Stimulated activated CD8-positive, alpha-beta memory T cell treated with anti-CD3 and anti-CD28 coated beads, Interleukin-15, amount 100 ng/mL, for 24 hours (primary cell): Measurements from ENCODE around the gene NUP210L.
A peak's percentile ranks its signal among the peaks of the same experiment; 100 is the strongest.

Source experiments
- DNase-seq: peaks from one replicate; pipeline ENCODE4 v3.0.0-alpha.2; 2020; ENCODE audit warnings: low read depth

The NUP210L gene

DNA sequence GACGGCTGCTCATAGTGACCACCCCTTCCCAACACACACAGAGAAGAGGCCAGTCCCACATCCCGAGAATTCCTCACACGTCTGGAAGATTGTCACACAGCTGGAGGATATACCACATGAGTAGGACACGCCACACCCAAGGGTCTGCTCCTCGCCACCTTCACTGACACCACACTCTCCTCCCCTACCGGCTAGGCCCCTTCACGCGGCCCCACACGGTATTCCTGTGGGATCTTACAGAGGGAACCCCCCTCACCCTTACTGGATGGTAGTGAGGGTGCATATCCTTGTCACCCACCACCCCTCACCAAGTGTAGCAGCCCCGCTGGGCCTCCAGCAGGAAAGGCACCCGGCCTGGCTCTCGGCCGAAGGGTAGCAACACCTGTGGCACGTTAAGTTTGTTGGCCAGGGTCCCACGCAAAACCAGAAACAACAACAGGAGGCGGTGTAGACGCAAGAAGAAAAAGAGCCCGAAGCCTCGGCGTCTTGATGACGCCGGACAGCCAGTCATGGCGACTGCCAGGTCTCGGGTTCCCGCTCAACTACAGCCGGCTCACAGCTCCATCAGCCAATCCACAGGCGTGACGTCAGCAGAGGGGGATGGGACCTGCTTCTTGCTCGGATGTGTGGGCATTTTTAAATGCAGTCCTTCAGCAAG, at the start of gene NUP210L:
NUP210L (minus strand) TSS at position 540 of the 658 bp plus-strand sequence.
- no peak for DNase-seq

DNA sequence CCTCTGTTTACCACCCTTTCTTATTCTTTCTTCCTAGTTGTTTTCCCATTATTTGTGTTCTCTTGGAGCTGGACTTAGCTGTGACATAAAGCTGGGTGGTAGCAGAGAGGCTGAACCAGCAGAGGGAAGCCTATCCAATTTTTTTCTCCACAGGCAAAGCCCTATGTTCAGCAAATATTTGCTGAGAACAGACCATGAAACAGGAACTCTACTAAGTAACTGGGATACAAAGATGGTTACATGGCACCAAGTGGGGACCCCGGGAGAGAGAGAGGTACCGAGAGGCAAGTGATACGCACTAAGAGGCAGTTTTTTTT, 44.6 kb upstream of the NUP210L start:
- no peak for DNase-seq

DNA sequence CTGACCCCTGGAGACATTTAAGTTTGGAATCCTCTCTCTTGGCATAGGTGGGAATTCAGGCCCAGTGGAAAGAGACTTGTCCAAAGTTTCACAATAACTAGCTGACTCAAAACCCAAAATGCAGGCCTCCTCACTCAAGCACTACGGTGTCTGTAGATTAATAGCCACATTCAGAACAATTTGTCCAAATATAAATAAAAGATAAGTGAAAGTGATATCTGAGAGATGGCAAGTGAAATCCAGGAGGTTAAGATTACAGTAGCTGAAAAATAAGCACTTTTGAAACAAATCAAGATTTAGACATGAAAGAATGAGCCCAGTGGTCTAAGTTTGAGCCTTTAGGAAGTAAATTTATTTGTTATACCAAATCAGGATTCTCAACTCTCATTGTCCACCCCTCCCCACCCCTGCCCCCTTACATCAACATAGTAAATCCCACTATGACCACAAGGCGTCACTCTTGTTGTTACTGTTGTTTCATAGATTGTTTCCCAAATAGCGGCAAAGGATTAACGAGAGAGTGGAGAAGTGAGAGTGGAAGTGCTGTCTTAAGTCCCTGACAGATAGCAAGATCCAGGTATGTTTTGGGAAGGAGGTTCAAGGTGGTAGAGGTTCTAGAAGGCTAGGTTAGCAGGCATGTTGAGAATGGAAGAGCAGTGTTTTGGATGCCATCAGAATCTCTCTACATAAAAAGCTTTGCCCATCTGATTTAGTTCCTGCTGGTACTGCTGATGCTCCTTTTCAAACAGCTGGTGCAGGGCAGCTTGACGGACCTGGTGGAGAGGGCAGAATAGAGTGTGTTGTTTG, 44.1 kb upstream of the NUP210L start:
- DNase-seq: no peak

DNA sequence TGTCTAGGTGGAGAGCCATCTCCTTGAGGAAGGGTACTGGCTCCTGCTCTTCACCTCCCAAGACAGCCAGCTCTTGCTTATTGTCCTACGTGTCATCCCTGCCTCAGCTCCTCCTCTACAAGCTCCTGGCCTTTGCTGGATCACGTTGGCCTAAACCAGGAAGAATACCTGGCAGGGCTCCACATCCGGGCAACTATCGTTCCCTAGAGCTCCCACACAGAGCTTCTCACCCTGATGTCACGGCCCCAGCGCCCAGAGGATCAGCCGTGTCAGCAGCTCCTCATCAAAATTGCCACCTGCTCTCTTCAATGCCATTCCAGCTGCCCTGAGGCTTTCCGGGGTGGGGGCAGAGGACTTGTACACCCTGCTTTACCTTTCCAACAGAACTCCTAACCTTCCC, 38.9 kb upstream of the NUP210L start:
- DNase-seq: no peak

DNA sequence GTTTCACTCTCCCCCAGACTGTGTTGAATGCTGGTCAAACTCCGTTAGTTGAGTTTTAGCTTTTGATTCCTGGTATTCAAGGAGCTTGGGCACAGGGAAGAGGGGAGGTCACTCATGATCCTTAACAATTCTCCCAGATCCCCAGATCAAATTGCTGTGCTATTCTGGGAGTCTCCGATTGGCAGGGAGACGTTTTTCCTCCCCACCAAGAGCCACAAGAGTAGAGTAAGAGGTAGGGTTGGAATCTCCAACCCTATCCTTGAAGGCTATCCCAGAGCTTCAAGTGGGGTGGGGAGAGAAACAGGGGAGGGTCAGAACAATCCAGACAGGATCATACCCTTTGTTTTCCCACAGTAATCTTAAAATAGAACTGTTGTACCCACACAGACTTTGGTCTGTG, 37.6 kb upstream of the NUP210L start:
- no peak for DNase-seq

DNA sequence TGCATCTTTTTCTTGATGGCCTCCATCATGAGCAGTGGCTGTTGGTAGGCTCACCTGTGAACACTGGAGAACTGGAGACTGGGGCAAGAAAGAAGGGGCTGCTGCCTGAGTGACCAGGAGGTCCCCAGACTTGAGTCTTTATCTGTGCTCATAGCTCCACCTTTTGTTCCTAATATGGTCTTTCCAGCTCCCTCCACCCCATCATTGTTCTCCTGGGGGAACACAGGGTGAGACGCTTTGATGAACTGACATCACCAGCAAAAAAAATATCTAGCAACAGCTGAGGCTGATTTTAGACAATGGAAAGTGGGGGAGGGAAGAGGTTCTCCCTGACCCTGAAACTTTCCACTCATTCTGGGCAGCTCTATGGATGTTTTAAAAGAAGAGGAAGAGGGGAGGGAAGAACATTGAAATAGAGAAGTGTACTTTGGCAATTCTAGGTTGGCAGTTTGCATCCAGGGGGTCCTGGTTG, 37.2 kb upstream of the NUP210L start, which contains the start of gene TPM3:
TPM3 (minus strand) TSS at position 111 of the 472 bp plus-strand sequence; CDS start at position 29, 82 bp downstream.
- no peak for DNase-seq

DNA sequence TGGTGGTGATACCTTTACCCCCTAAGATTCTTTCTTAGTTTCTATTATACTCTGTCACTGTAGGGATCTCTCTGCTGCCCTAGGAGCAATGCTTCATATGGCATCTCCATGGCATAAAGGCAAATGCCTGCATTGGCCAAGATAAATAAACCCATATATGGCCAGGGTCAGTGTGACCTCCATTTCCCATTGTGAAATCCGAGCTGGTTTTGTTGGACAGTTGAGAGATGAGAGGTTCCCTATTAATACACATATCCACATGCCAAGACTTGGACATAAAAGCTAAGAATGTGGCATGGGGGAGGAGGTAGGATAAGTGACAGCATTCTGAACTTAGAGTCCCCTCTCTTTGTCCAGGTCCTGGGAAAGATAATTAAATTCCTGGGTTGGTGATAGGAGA, 35.7 kb upstream of the NUP210L start:
- no peak for DNase-seq

DNA sequence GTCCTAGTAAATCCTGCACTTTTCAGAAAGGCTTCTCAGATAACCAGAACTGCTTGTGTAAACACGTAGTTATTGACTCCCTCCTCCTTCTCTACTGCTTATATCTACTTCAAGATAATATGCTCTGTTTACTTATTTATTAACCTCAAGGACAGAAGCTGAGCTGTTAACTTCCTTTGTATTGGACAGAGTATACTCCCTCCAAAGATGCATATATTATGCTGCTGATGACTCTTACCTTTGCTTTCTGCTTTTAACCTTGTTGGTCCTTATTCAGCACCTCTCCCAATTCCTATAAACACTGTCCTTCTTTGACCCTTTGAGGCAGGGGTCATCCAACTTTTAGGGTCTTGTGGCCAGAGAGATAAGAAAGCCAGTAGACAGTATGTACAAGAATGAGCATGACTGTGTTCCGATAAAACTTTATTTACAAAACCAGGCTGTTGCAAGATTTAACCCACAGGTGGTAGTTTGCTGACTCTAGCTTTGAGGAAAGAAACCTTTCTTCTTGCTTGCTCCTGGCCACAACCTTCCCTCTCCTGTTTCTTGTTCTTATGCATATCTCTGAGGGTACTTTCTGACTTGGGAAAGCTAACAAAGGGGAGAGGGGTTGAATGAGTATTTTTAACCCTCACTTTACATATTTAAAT, 32.1 kb upstream of the NUP210L start:
- no peak for DNase-seq

DNA sequence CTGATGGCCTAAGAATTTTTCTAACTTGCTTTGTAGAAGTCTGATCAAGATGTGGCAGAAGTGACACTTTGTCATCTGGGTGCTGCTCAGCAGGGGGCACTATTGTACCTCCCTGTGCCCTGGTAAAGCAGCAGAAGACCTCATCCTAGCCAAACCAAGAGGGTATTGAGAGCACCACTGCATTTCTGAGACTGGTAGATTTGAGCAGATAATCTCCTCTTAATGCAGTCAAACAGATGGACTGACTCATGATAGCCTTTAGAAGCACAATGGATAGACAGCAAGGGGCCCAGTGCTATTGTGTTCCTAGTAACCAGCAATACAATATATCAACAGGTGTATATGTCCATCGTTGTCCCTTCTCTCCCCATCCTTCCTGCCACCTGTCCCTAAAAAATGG, 31.3 kb upstream of the NUP210L start:
- peak; percentile 25 for DNase-seq

DNA sequence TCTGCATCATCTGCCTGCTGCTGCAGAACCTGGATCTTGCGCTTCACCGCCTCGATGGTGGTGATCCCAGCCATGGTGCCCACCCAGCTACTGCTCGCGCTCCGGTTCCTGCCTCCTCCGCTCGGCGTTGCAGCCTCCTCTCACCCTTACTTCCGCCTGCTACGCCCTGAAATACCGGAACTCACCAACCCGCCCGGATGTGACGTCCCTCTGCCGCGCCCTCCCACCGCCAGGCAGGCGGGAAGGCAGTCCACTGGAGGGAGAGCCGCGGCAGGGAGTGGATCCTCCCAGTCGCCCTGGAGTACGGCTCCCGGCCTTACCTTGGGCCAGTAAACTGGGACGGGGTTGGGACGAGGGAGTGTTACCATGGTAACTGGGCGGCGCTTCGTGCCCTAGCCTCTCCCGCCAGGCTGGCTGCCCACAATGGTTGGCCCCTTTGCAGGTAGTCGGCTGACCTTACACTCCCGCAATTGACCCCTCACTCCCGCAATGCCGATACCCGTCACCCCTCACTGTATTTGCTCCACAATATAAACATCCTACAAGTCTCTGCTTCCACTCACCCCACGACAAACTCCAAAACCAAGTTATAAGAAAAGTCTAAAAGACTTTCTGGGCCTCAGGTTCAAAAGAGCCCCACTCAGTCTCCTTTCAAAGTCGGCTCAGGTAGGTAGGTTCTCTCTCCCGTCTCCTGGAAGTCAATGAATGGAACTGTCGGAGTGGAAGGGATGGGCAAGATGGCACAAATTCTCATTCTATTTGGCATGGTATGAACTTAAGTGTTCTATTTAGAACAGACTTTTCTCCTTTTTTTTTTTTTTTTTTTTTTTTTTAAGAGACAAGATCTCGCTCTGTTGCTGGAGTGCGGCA, 28.4 kb upstream of the NUP210L start:
- DNase-seq: peak; percentile 89

DNA sequence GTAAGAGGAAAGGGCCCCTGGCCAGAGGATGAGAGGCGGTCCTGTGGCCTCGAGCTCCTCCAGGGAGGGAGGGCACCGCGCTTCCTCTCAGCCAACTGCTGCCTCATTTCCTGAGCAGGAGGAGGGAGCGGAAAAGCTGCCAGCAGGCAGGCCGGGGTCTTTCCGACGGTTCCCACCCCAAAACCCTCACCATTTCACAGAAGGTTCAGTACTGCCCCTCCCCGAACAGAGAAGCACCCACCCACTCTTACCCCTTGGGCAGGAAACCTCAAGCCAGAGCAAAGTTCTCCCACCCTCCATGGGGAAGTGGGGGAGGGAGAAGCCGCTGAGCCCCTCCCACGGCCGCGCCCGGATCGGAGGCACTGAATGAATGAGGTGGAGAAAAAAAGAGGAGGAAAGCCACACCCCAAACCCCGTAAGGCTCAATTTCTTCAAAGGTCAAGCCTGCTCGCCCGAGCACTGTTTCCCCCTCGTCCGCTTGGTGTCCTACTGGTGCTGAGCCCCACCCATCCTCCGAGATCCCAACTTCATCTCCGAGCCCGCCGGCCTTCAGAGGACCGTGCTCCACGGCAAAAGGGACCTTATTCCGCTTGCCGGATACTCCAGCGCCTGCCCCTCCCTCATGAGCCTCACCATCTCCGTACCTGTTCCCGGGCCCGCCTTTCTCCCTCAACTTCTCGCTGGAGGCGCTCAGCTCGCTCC, 27.6 kb upstream of the NUP210L start:
- peak; percentile 45 for DNase-seq

DNA sequence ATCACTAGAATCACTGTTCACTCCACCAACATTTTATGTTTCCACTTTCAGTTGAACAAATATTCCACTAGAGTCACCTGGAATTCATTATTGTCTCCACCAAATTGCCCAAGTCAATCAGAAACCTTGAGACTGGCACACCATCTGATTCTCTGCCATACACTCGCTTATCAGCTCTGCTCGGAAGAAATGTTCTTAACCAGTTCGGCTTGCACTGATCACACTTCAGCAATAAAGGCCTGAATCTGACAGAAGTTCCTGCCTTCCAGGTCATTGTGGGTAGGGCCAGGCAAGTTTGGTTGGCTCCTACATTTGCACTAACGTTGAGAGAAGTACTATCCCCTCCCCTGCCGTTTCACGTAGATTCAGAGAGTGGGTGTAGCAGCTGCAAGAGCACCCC, 27.1 kb upstream of the NUP210L start:
- DNase-seq: no peak

DNA sequence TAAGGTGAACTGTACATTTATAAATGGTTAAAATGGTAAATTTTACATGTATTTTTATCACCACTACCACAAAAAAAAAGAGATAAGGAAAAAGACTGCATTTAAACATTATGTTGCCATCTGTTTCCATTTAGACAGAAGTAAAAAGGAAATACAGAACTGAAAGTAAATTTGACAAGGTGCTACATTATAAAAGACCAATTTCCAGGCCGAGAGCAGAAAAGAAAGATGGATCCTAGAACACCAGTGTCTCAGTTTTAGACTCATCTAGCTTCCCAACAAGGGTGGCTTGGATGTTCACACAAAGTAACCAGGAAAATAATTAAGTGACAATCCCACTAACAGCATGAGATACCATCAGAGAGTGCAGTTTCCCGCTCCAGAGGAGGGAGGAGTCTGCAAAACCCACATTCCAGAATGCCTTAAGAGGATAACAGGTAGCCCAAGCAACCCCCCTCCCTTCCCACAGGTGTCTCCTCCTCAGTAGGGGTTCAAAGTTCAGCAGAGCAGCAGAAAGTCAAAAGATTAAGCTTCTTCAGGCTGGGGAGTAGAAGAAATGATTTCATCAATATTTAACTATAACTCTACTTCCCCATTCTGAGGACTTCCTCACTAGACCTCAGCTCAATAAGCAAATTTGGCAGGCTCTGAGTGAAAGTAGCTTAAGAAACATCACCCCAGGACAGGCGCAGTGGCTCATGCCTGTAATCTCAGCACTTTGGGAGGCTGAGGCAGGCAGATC, 25.2 kb upstream of the NUP210L start:
- no peak for DNase-seq

DNA sequence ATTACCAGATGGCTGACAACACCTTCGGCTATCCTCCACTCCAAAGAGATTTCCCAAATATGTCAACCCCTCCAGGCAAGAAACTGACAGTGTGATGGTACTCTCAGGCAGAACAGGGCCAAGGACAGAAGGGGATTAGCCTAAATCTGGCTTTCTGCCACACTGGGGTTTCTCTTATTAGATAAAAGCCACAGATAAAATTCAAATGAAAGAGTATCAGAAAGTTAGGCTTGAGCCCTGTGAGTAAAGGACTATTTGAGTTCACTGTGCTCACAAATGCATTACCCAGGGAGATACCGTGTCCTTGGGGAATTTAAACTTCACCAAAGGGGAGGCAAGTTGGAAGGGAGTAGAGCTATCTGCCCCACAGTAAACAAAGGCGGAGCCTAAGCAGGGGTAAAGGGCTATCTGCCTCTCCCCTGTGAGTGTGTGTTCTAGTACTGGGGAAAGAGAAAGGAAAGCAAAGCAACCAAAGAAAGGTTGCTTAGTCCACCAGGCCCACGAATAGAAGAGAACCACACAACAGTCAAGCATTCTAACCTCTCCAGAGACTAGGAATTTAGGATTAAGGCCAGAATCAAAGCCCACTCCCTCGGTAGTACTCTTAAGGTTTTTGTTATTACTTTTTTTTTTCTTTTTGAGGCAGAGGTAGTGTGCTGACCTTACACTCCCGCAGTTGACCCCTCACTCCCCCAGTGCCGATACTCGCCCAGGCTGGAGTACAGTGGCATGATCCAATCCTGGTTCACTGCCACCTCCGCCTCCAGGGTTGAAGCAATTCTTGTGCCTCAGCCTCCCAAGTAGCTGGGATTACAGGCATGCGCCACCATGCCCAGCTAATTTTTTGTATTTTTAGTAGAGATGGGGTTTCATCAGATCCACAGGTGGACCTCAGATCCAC, 24.3 kb upstream of the NUP210L start:
- no peak for DNase-seq

DNA sequence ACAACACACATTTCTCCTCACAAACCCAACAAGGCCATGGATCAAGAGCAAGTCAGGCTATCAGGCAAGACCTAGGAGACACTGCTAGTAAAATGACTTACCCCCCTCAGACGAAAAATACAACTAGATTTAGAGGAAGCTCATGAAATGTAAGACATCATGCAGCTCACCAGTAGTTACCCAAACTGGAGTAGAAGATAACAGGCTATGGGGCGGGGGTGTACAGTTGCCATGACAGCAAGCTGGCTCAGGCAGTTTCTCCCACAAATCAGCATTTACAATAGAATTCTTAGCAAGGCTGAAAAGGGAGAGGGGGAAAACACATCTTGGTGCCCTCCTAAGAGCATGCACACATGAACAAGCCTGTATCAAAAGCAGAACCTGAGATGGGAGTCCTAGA, 23.1 kb upstream of the NUP210L start:
- DNase-seq: no peak

DNA sequence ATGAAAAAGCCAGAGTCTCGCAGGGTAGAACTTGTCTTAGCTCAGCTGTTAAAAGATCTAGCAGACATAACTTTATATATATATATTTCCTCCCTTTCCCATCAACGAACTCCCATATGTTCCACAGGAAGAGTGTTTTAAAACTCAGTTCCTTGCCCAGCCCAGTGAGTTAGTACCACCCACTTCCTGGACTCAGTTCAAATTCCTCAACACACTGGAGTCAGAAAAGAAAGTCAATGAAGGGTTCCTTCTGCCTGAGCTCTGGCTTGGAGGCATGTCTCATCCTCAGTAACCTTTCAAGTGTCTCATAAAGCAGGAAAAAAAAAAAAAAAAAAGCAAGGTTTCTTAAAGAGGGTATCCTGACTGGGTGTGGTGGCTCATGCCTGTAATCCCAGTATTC, 21.5 kb upstream of the NUP210L start:
- DNase-seq: no peak

DNA sequence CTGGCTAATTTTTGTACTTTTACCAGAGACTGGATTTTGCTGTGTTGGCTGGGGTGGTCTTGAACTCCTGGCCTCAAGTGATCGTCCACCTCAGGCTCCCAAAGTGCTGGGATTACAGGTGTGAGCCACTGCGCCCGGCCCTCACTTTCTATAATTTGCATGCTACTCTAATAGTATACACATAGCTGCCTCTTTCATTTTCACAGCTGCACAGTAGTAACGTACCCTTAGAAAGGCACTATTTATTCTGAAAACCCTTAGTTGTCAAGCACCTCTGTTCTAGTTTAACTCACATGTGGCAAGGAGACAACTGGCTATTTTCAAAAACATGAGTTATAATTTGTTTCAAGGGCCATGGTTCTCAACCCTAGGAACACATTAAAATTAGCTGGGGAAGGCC, 19.8 kb upstream of the NUP210L start:
- DNase-seq: no peak

DNA sequence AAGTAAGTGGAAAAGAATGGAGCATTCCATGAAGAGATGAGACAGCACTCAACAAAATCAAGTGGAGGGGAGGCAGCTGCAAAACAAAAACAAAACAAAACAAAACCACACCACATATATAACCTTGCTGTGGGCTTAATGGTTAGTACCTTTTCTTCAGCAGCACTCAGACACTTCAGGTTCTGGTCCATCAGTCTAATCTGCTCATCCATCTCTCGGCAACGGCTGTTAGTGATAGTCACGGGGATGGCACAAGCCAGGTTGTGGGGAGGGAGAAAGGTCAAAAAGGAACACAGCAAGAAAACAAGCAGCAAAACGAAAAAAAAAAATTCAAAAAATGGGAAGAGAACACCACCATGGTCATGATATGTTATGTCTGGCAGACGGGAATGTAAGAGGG, 17.0 kb upstream of the NUP210L start:
- no peak for DNase-seq

DNA sequence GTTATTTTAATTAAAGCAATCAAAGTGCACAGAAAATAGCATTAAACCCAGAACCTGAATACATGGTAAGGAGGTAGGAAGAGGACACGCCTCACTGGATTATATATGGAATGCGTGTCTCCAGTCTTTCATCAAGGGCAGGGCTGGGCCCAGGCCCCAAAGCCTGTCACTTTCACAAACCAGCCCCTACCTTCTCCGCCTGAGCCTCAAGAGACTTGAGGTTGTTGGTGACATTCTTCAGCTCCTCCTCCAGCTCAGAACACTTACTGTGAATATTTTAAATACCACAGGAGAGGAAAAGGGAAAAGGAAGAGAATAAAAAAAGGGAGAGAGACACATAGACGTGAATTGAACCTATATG, 16.3 kb upstream of the NUP210L start:
- DNase-seq: no peak
